H1 (cell line): ENCODE results near the gene TCF4.

Experiments used
- CHD1 ChIP-seq: IDR thresholded peaks from 2 replicates; pipeline ENCODE4 v1.6.1; 2012; ENCODE audit warnings: low read depth, low read length, improper control_type of control experiment
- CTCF ChIP-seq, 3 experiments: IDR thresholded peaks; 1 replicate in 2 of 3; 2 replicates in 1 of 3; pipeline versions ENCODE4 v1.5.1 to v1.6.1; 2011; ENCODE audit warnings: low read length in 3 of 3, mild to moderate bottlenecking in 3 of 3, inconsistent platforms in 2 of 3, low read depth in 1 of 3, moderate library complexity in 1 of 3; ENCODE audit not compliant: insufficient read depth in 1 of 3; ENCODE audit errors: control extremely low read depth in 1 of 3
- RNF2 ChIP-seq: fragments of 200-900, 300-1000 bp; sonication (generic); IDR thresholded peaks from 2 replicates; pipeline ENCODE4 v1.7.1; 2016; ENCODE audit warnings: borderline replicate concordance, low read depth, mild to moderate bottlenecking, antibody characterized with exemption, low read length; ENCODE audit not compliant: poor library complexity, severe bottlenecking; ENCODE audit errors: missing control alignments
- SUZ12 ChIP-seq: fragments of 200-600 bp; sonication (generic); IDR thresholded peaks from 2 replicates; pipeline ENCODE4 v1.6.1; 2012; ENCODE audit warnings: mild to moderate bottlenecking, inconsistent platforms, low read length, moderate library complexity, mixed read lengths

GRCh38 chr18:55287935-55288868, 299.8 kb downstream of the TCF4 start:
- TF ChIP-seq CTCF (IDR thresholded peaks at IDR 0.05; ENCODE audit: control extremely low read depth in 1 of 3, insufficient read depth in 1 of 3, low read depth in 1 of 3, low read length in 3 of 3) (no peak), SUZ12 (no peak), CHD1 (no peak), RNF2 (no peak)
